ENCODE data around the gene TBC1D8. TPM values are rescaled to one million over a fixed set of nuclear protein-coding genes. Genes with fewer than 3 reads are reported as not detected.

The TBC1D8 gene
- polyA plus RNA-seq, 3 donors: 16.1 to 78.0 (median 22.4) TPM

GRCh38 chr2:101004620-101005325 is 146.4 kb downstream of the TBC1D8 start:
- peaks cover under 1 to 4% (median under 1%) of the 10 kb centered on the region in 3 donors for H3K27me3 Mint-ChIP-seq (ENCODE audit: low read depth in 3 of 3)
- Histone ChIP-seq H3K4me3 (replicated peaks in 1 of 3; ENCODE audit: low read depth in 2 of 3, low read length in 3 of 3) (no peak overlapping the region), H3K9ac (ENCODE audit: insufficient read depth, low read length, poor library complexity, severe bottlenecking) (no peak overlapping the region), H3K27me3 (ENCODE audit: control insufficient read depth in 2 of 2, insufficient read depth in 2 of 2, low read length in 2 of 2) (no peaks in the 10 kb centered on the region), H3K79me2 (ENCODE audit: insufficient read depth, low read length) (peaks cover 53% of the 10 kb centered on the region), H3K4me1 (ENCODE audit: control insufficient read depth in 1 of 2, insufficient read depth in 2 of 2, low read length in 2 of 2) (peaks cover 18 to 28% of the 10 kb centered on the region in 2 donors), H3K36me3 (replicated peaks in 1 of 2; ENCODE audit: control insufficient read depth in 1 of 2, insufficient read depth in 2 of 2, low read length in 2 of 2) (peaks cover 55 to 65% of the 10 kb centered on the region in 2 donors), H3K4me2 (replicated peaks; ENCODE audit: extremely low read depth, low read length, poor library complexity, severe bottlenecking) (no peak overlapping the region), H3K27ac (ENCODE audit: low read depth in 1 of 2, low read length in 2 of 2) (no peak overlapping the region), H4K20me1 (ENCODE audit: insufficient read depth, low read length) (peaks cover 70% of the 10 kb centered on the region), H3K9me3 (replicated peaks in 1 of 2; ENCODE audit: control insufficient read depth in 1 of 2, insufficient read depth in 1 of 2, low read length in 2 of 2) (no peaks in the 10 kb centered on the region), H2AFZ (ENCODE audit: insufficient read depth, low read depth, low read length, poor library complexity, severe bottlenecking) (no peak overlapping the region)
- H3K27ac Mint-ChIP-seq: peak overlapping the region in 6 of 7 donors; percentile 4 to 86 (median 46)
- H3K36me3 Mint-ChIP-seq: peaks cover 52 to 59% of the 10 kb centered on the region in 2 donors
- TF ChIP-seq CTCF (IDR thresholded peaks at IDR 0.05): no peak
- intact Hi-C loops (cut with micrococcal nuclease): no loop called here
- H3K4me3 Mint-ChIP-seq: no peak overlapping the region
- peaks cover 36% of the 10 kb centered on the region for H3K4me1 Mint-ChIP-seq
- no peak for DNase-seq
- 90% methylated on average over 9 of the region's 12 CpGs for WGBS (ENCODE audit: insufficient coverage)
- H3K9me3 Mint-ChIP-seq: peaks cover 0 to 2% (median 0%) of the 10 kb centered on the region in 7 donors

- WGBS (ENCODE audit: insufficient coverage): 47% methylated on average over 3 of the region's 12 CpGs
- peak overlapping the region; percentile 87 for H3K4me2 ChIP-seq (replicated peaks; ENCODE audit: extremely low read depth, low read length, poor library complexity, severe bottlenecking)
- peaks cover 49 to 52% of the 10 kb centered on the region in 2 donors for H3K36me3 ChIP-seq (replicated peaks in 1 of 2; ENCODE audit: control insufficient read depth in 1 of 2, insufficient read depth in 2 of 2, low read length in 2 of 2)
These were observed 147.9 kb downstream of the TBC1D8 start for GRCh38 chr2:101003278-101003775.

More at GRCh38 chr2:101003278-101003775, 147.9 kb downstream of the TBC1D8 start:
- H3K9me3 Mint-ChIP-seq: peaks cover 0 to 2% (median 0%) of the 10 kb centered on the region in 7 donors
- intact Hi-C loops (cut with micrococcal nuclease): loop anchor here in 1 of 2 donors (2.0 kb wide), 1 partner anchor 249 kb away; the partner anchor contains the start of gene CNOT11
- H3K27ac Mint-ChIP-seq: peak overlapping the region in 6 of 7 donors; percentile 91 to 97 (median 92)
- Histone ChIP-seq H3K79me2 (ENCODE audit: insufficient read depth, low read length) (peaks cover 53% of the 10 kb centered on the region), H3K9ac (ENCODE audit: insufficient read depth, low read length, poor library complexity, severe bottlenecking) (peak overlapping the region; percentile 91), H3K4me1 (ENCODE audit: control insufficient read depth in 1 of 2, insufficient read depth in 2 of 2, low read length in 2 of 2) (peaks cover 18 to 28% of the 10 kb centered on the region in 2 donors), H4K20me1 (ENCODE audit: insufficient read depth, low read length) (peaks cover 58% of the 10 kb centered on the region), H3K9me3 (replicated peaks in 1 of 2; ENCODE audit: control insufficient read depth in 1 of 2, insufficient read depth in 1 of 2, low read length in 2 of 2) (no peaks in the 10 kb centered on the region), H3K27me3 (ENCODE audit: control insufficient read depth in 2 of 2, insufficient read depth in 2 of 2, low read length in 2 of 2) (no peaks in the 10 kb centered on the region), H3K4me3 (replicated peaks in 1 of 3; ENCODE audit: low read depth in 2 of 3, low read length in 3 of 3) (peak overlapping the region; percentile 79 to 89 (median 86)), H2AFZ (ENCODE audit: insufficient read depth, low read depth, low read length, poor library complexity, severe bottlenecking) (no peak overlapping the region), H3K27ac (ENCODE audit: low read depth in 1 of 2, low read length in 2 of 2) (peak overlapping the region in 1 of 2 donors; percentile 91)
- no peak for TF ChIP-seq CTCF (IDR thresholded peaks at IDR 0.05)
- peaks cover 45 to 46% of the 10 kb centered on the region in 2 donors for H3K36me3 Mint-ChIP-seq
- H3K4me1 Mint-ChIP-seq: peaks cover 36% of the 10 kb centered on the region
- H3K4me3 Mint-ChIP-seq: peak overlapping the region; percentile 89 to 99
- DNase-seq: no peak
- H3K27me3 Mint-ChIP-seq (ENCODE audit: low read depth in 3 of 3): peaks cover 4 to 6% (median 5%) of the 10 kb centered on the region in 3 donors

Data from CD14-positive monocyte (primary cell).